Gastroesophageal sphincter (tissue), 4 donors: ENCODE measurements around the gene BABAM2. TPM values are rescaled to one million over a fixed set of nuclear protein-coding genes. Genes with fewer than 3 reads are reported as not detected.
"Not testable (repeated sequence)": the region's sequence is repeated elsewhere in the genome, so short reads cannot be mapped to it uniquely, and the experiment has no call there.

Experiments
- ATAC-seq: fragments of 150-250 bp; one replicate; pipeline ENCODE4 v1.9.1; 2016; ENCODE audit warnings: mild to moderate bottlenecking, moderate library complexity
- H3K27ac ChIP-seq, 4 donors: fragments of 200-600 bp; sonication (generic) in 3 of 4; 1 replicate in 3 of 4; 2 replicates in 1 of 4; pipeline ENCODE4 v1.5.1; 2016 to 2019
- H3K27me3 ChIP-seq: fragments of 200-600 bp; sonication (generic); one replicate; pipeline ENCODE4 v1.5.1; 2019
- H3K36me3 ChIP-seq, 2 donors: fragments of 200-600 bp; sonication (generic); one replicate each; pipeline ENCODE4 v1.5.1; 2019; ENCODE audit warnings: control low read depth in 1 of 2
- H3K4me1 ChIP-seq, 3 donors: fragments of 200-600 bp; sonication (generic); 1 replicate in 2 of 3; 2 replicates in 1 of 3; pipeline ENCODE4 v1.5.1; 2016 to 2019; ENCODE audit warnings: control low read depth in 2 of 3
- H3K4me3 ChIP-seq, 2 donors: fragments of 200-600 bp; sonication (generic); one replicate each; pipeline ENCODE4 v1.5.1; 2019; ENCODE audit warnings: mild to moderate bottlenecking in 1 of 2, moderate library complexity in 1 of 2
- H3K9me3 ChIP-seq, 3 donors: fragments of 200-600 bp; sonication (generic); one replicate each; pipeline ENCODE4 v1.5.1; 2017 to 2019; ENCODE audit warnings: control low read depth in 2 of 3
- CTCF ChIP-seq, 4 experiments: fragments of 200-600 bp in 2 of 4; fragments of 450-650 bp in 2 of 4; sonication (generic) in 1 of 4; IDR thresholded peaks; one replicate each; pipeline ENCODE4 v1.5.1; 2017 to 2019; ENCODE audit warnings: antibody characterized with exemption in 4 of 4, mild to moderate bottlenecking in 2 of 4, moderate library complexity in 2 of 4
- EP300 ChIP-seq: sonication (generic); formaldehyde crosslinking; IDR thresholded peaks from one replicate; pipeline ENCODE4 v1.6.1; 2017; ENCODE audit warnings: antibody characterized with exemption, mild to moderate bottlenecking
- POLR2A ChIP-seq, 2 donors: fragments of 450-650 bp; IDR thresholded peaks; one replicate each; pipeline ENCODE4 v1.6.1; 2017; ENCODE audit warnings: antibody characterized with exemption in 2 of 2, mild to moderate bottlenecking in 2 of 2, moderate library complexity in 1 of 2
- POLR2AphosphoS5 ChIP-seq: sonication (generic); formaldehyde crosslinking; IDR thresholded peaks from one replicate; pipeline ENCODE4 v1.6.1; 2017; ENCODE audit warnings: antibody characterized with exemption
- WGBS, 2 donors: methylation state at CpG; one replicate each; pipeline ENCODE4 v1.1.5; 2018; ENCODE audit warnings: low coverage in 1 of 2; 5-methylcytosine and 5-hydroxymethylcytosine counted together
- total RNA-seq, 4 donors: library from RNA; depleted of rRNA; stranded (reverse); fragments of >200 nt; gene quantifications; one replicate each; pipeline ENCODE4 v1.1.0, GENCODE V29; 2016

Gene BABAM2
- total RNA-seq, 4 donors from 2014 or later = 28.5 to 43.6 (median 37.4) TPM

- TF ChIP-seq EP300 (no peak), CTCF (IDR thresholded peaks at IDR 0.05) (no peak), POLR2A (IDR thresholded peaks at IDR 0.05) (no peak), POLR2AphosphoS5 (no peak)
- ATAC-seq = no peak
- Histone ChIP-seq H3K9me3 (no peaks in the 10 kb centered on the region), H3K4me1 (peaks cover 0 to 44% (median 7%) of the 10 kb centered on the region in 3 donors), H3K4me3 (no peak overlapping the region), H3K27me3 (no peaks in the 10 kb centered on the region), H3K36me3 (no peaks in the 10 kb centered on the region), H3K27ac (peak overlapping the region in 2 of 4 donors; percentile 49 to 51)
- 49 to 55% methylated on average over 3 to 5 of the region's 6 CpGs for WGBS, 2 donors
These were observed 436.5 kb downstream of the BABAM2 start for GRCh38 chr2:28326881-28327505.

- no peak for ATAC-seq
- WGBS, 2 donors = 47 to 63% methylated on average over 2 to 4 of the region's 7 CpGs
These were observed 437.0 kb downstream of the BABAM2 start for GRCh38 chr2:28327581-28327955.

GRCh38 chr2:28327956-28328922, 437.7 kb downstream of the BABAM2 start:
- Histone ChIP-seq H3K27ac (peak overlapping the region in 3 of 4 donors; percentile 22 to 51 (median 49)), H3K4me1 (peaks cover 0 to 35% (median 7%) of the 10 kb centered on the region in 3 donors), H3K4me3 (no peak overlapping the region), H3K27me3 (no peaks in the 10 kb centered on the region), H3K36me3 (no peaks in the 10 kb centered on the region), H3K9me3 (no peaks in the 10 kb centered on the region)
- no peak for TF ChIP-seq EP300
- TF ChIP-seq CTCF (IDR thresholded peaks at IDR 0.05) = no peak
- no peak for TF ChIP-seq POLR2A (IDR thresholded peaks at IDR 0.05)
- TF ChIP-seq POLR2AphosphoS5 = peak; percentile 22
- 62 to 82% methylated on average over 2 to 6 of the region's 14 CpGs for WGBS, 2 donors
- ATAC-seq = peak; percentile 37

More at GRCh38 chr2:28327581-28327955, 437.0 kb downstream of the BABAM2 start:
- H3K4me1 ChIP-seq = peaks cover 0 to 38% (median 7%) of the 10 kb centered on the region in 3 donors
- H3K4me3 ChIP-seq = no peak overlapping the region
- TF ChIP-seq POLR2AphosphoS5 = no peak
- no peak for TF ChIP-seq POLR2A (IDR thresholded peaks at IDR 0.05)
- no peak for TF ChIP-seq EP300
- TF ChIP-seq CTCF (IDR thresholded peaks at IDR 0.05) = no peak
- H3K27ac ChIP-seq = peak overlapping the region in 3 of 4 donors; percentile 22 to 51 (median 49)
- H3K27me3 ChIP-seq = no peaks in the 10 kb centered on the region
- H3K36me3 ChIP-seq = no peaks in the 10 kb centered on the region
- no peaks in the 10 kb centered on the region for H3K9me3 ChIP-seq

- H3K27ac ChIP-seq = no peak overlapping the region
- TF ChIP-seq POLR2AphosphoS5 = no peak
- TF ChIP-seq CTCF (IDR thresholded peaks at IDR 0.05) = no peak
- TF ChIP-seq EP300 = no peak
- no peak for TF ChIP-seq POLR2A (IDR thresholded peaks at IDR 0.05)
- H3K4me3 ChIP-seq = no peak overlapping the region
- no peaks in the 10 kb centered on the region for H3K9me3 ChIP-seq
- no peaks in the 10 kb centered on the region for H3K27me3 ChIP-seq
- peaks cover 0 to 44% (median 7%) of the 10 kb centered on the region in 3 donors for H3K4me1 ChIP-seq
- no peak for ATAC-seq
- WGBS, 2 donors = 86 to 96% methylated on average over 3 to 4 of the region's 5 CpGs
- no peaks in the 10 kb centered on the region for H3K36me3 ChIP-seq
These were observed 438.7 kb downstream of the BABAM2 start for GRCh38 chr2:28329184-28329583.

GRCh38 chr2:28330722-28331121, 440.2 kb downstream of the BABAM2 start:
- H3K9me3 ChIP-seq = not testable (repeated sequence)

GRCh38 chr2:28331797-28332196, 441.3 kb downstream of the BABAM2 start:
- not testable (repeated sequence) for ATAC-seq
- 93 to 100% methylated on average over 2 to 3 of the region's 3 CpGs for WGBS, 2 donors

More at GRCh38 chr2:28330722-28331121, 440.2 kb downstream of the BABAM2 start:
- not testable (repeated sequence) for H3K4me3 ChIP-seq, H3K36me3 ChIP-seq, H3K27ac ChIP-seq, H3K27me3 ChIP-seq, ATAC-seq
- 78 to 89% methylated on average over 5 of the region's 5 CpGs for WGBS, 2 donors
- H3K4me1 ChIP-seq = peaks cover 0 to 49% (median 7%) of the 10 kb centered on the region in 3 donors

More at GRCh38 chr2:28331797-28332196, 441.3 kb downstream of the BABAM2 start:
- not testable (repeated sequence) for H3K36me3 ChIP-seq, H3K27me3 ChIP-seq, H3K9me3 ChIP-seq, H3K27ac ChIP-seq, H3K4me3 ChIP-seq
- H3K4me1 ChIP-seq = peaks cover 0 to 41% (median 0%) of the 10 kb centered on the region in 3 donors
